WTC11 (cell line): Measurements from ENCODE around the gene TMEM238L. TPM values are rescaled to one million over a fixed set of nuclear protein-coding genes. Genes with fewer than 3 reads are reported as not detected.

Source experiments
- ATAC-seq: fragments of 200-7000 bp; cut with Tn5 transposase; 2 replicates; pipeline ENCODE4 v1.10.0; 2021; ENCODE audit warnings: mild to moderate bottlenecking, moderate library complexity
- CTCF ChIA-PET: fragments of 300-600 bp; sonication (Branson Sonifier 250); formaldehyde crosslinking; loops from one replicate; lab custom pipeline; 2021; ENCODE audit warnings: antibody characterized with exemption; lab: Charles Lee
- POLR2A ChIA-PET: fragments of 350-600 bp; sonication (Branson Sonifier 250); formaldehyde crosslinking; loops from one replicate; lab custom pipeline; 2021; ENCODE audit warnings: antibody characterized with exemption; lab: Charles Lee
- DNase-seq: peaks from one replicate; pipeline ENCODE4 v3.0.0; 2021; ENCODE audit warnings: low spot score
- H3K27ac Mint-ChIP-seq: 2 replicates; pipeline ENCODE4 v1.8.0; 2021; ENCODE audit warnings: mixed read lengths
- H3K27me3 Mint-ChIP-seq: 2 replicates; pipeline ENCODE4 v1.8.0; 2021; ENCODE audit warnings: low read depth, mild to moderate bottlenecking, moderate library complexity, mixed read lengths
- H3K36me3 Mint-ChIP-seq: 2 replicates; pipeline ENCODE4 v1.8.0; 2021; ENCODE audit warnings: mixed read lengths
- H3K4me1 Mint-ChIP-seq: 2 replicates; pipeline ENCODE4 v1.8.0; 2022; ENCODE audit warnings: mixed read lengths
- H3K4me3 Mint-ChIP-seq: 2 replicates; pipeline ENCODE4 v1.8.0; 2021; ENCODE audit warnings: mild to moderate bottlenecking, moderate library complexity, mixed read lengths
- H3K9me3 Mint-ChIP-seq: 2 replicates; pipeline ENCODE4 v1.8.0; 2021; ENCODE audit warnings: mixed read lengths
- ATF3 ChIP-seq: sonication (generic); formaldehyde crosslinking; conservative IDR thresholded peaks from 2 replicates; pipeline ENCODE4 v1.8.1; 2022; ENCODE audit warnings: mild to moderate bottlenecking, missing genetic modification reagents
- CREB1 ChIP-seq: sonication (generic); formaldehyde crosslinking; IDR thresholded peaks from 2 replicates; pipeline ENCODE4 v1.8.0; 2023; ENCODE audit warnings: mild to moderate bottlenecking, missing genetic modification reagents
- E2F1 ChIP-seq: sonication (generic); formaldehyde crosslinking; IDR thresholded peaks from 2 replicates; pipeline ENCODE4 v1.8.0; 2022; ENCODE audit warnings: mild to moderate bottlenecking, missing genetic modification reagents
- E2F4 ChIP-seq: sonication (generic); formaldehyde crosslinking; IDR thresholded peaks from 2 replicates; pipeline ENCODE4 v1.8.1; 2022; ENCODE audit warnings: low read depth, mild to moderate bottlenecking, moderate library complexity, missing genetic modification reagents, borderline replicate concordance
- ETV6 ChIP-seq: sonication (generic); formaldehyde crosslinking; IDR thresholded peaks from 2 replicates; pipeline ENCODE4 v1.8.1; 2022; ENCODE audit warnings: mild to moderate bottlenecking, missing genetic modification reagents
- FOXJ3 ChIP-seq: sonication (generic); formaldehyde crosslinking; IDR thresholded peaks from 2 replicates; pipeline ENCODE4 v1.9.0; 2021; ENCODE audit warnings: missing genetic modification reagents, mild to moderate bottlenecking, borderline replicate concordance
- FOXP1 ChIP-seq: sonication (generic); formaldehyde crosslinking; IDR thresholded peaks from 2 replicates; pipeline ENCODE4 v1.8.0; 2022; ENCODE audit warnings: missing genetic modification reagents, mild to moderate bottlenecking, moderate library complexity, borderline replicate concordance
- FOXP4 ChIP-seq: sonication (generic); formaldehyde crosslinking; IDR thresholded peaks from 2 replicates; pipeline ENCODE4 v1.8.0; 2022; ENCODE audit warnings: mild to moderate bottlenecking, missing genetic modification reagents
- HMGA2 ChIP-seq: fragments of 250-450 bp; sonication (Bioruptor Pico); IDR thresholded peaks from 2 replicates; pipeline ENCODE4 v1.4.0; 2021; ENCODE audit warnings: mild to moderate bottlenecking, moderate library complexity
- MLX ChIP-seq: sonication (generic); formaldehyde crosslinking; IDR thresholded peaks from 2 replicates; pipeline ENCODE4 v1.8.1; 2023; ENCODE audit warnings: mild to moderate bottlenecking, missing genetic modification reagents, moderate library complexity
- MXD4 ChIP-seq: fragments of 250-450 bp; sonication (Bioruptor Pico); IDR thresholded peaks from 2 replicates; pipeline ENCODE4 v1.8.0; 2021; ENCODE audit warnings: mild to moderate bottlenecking, moderate library complexity, borderline replicate concordance
- NFATC4 ChIP-seq: fragments of 250-450 bp; sonication (Bioruptor Pico); IDR thresholded peaks from 2 replicates; pipeline ENCODE4 v1.9.0; 2021; ENCODE audit warnings: mild to moderate bottlenecking
- NFE2L1 ChIP-seq: sonication (generic); formaldehyde crosslinking; IDR thresholded peaks from 2 replicates; pipeline ENCODE4 v1.8.1; 2023; ENCODE audit warnings: missing genetic modification reagents
- NFYB ChIP-seq: sonication (generic); formaldehyde crosslinking; conservative IDR thresholded peaks from 2 replicates; pipeline ENCODE4 v1.8.0; 2022; ENCODE audit warnings: low read depth, missing genetic modification reagents
- NR1H2 ChIP-seq: sonication (generic); formaldehyde crosslinking; IDR thresholded peaks from 2 replicates; pipeline ENCODE4 v1.9.0; 2021; ENCODE audit warnings: mild to moderate bottlenecking, moderate library complexity, missing genetic modification reagents
- OVOL2 ChIP-seq: fragments of 250-450 bp; sonication (Bioruptor Pico); IDR thresholded peaks from 2 replicates; pipeline ENCODE4 v1.9.0; 2021; ENCODE audit warnings: mild to moderate bottlenecking, borderline replicate concordance
- PRRX2 ChIP-seq: fragments of 250-450 bp; sonication (Bioruptor Pico); IDR thresholded peaks from 2 replicates; pipeline ENCODE4 v1.8.0; 2021; ENCODE audit warnings: mild to moderate bottlenecking
- RORB ChIP-seq: fragments of 250-450 bp; sonication (Bioruptor Pico); IDR thresholded peaks from 2 replicates; pipeline ENCODE4 v1.9.0; 2021; ENCODE audit warnings: mild to moderate bottlenecking
- SMAD4 ChIP-seq: sonication (generic); formaldehyde crosslinking; IDR thresholded peaks from 2 replicates; pipeline ENCODE4 v1.8.0; 2022; ENCODE audit warnings: mild to moderate bottlenecking, missing genetic modification reagents
- TCF7 ChIP-seq: sonication (generic); formaldehyde crosslinking; IDR thresholded peaks from 2 replicates; pipeline ENCODE4 v1.8.0; 2022; ENCODE audit warnings: mild to moderate bottlenecking, low read depth, missing genetic modification reagents, moderate library complexity
- USF1 ChIP-seq: sonication (generic); formaldehyde crosslinking; IDR thresholded peaks from 2 replicates; pipeline ENCODE4 v1.8.0; 2022; ENCODE audit warnings: mild to moderate bottlenecking, missing genetic modification reagents
- ZMAT4 ChIP-seq: fragments of 250-450 bp; sonication (Bioruptor Pico); IDR thresholded peaks from 2 replicates; pipeline ENCODE4 v1.9.0; 2021; ENCODE audit warnings: mild to moderate bottlenecking
- ZNF138 ChIP-seq: sonication (generic); formaldehyde crosslinking; conservative IDR thresholded peaks from 2 replicates; pipeline ENCODE4 v1.8.1; 2022; ENCODE audit warnings: mild to moderate bottlenecking, moderate library complexity, missing genetic modification reagents
- ZNF219 ChIP-seq: sonication (generic); formaldehyde crosslinking; IDR thresholded peaks from 2 replicates; pipeline ENCODE4 v1.8.0; 2023; ENCODE audit warnings: missing genetic modification reagents, mild to moderate bottlenecking, borderline replicate concordance
- ZNF232 ChIP-seq: sonication (generic); formaldehyde crosslinking; IDR thresholded peaks from 2 replicates; pipeline ENCODE4 v1.8.0; 2022; ENCODE audit warnings: mild to moderate bottlenecking, missing genetic modification reagents
- ZNF263 ChIP-seq: sonication (generic); formaldehyde crosslinking; IDR thresholded peaks from 2 replicates; pipeline ENCODE4 v1.8.1; 2022; ENCODE audit warnings: low read depth, mild to moderate bottlenecking, moderate library complexity, missing genetic modification reagents
- ZNF317 ChIP-seq: sonication (generic); formaldehyde crosslinking; IDR thresholded peaks from 2 replicates; pipeline ENCODE4 v1.8.1; 2023; ENCODE audit warnings: low read depth, mild to moderate bottlenecking, moderate library complexity, missing genetic modification reagents, borderline replicate concordance
- ZNF423 ChIP-seq: fragments of 250-450 bp; sonication (Bioruptor Pico); IDR thresholded peaks from 2 replicates; pipeline ENCODE4 v2.1.2; 2022; ENCODE audit warnings: mild to moderate bottlenecking, moderate library complexity
- total RNA-seq: library from RNA; stranded (reverse); gene quantifications from 3 replicates; pipeline ENCODE4 v1.2.3, GENCODE V29; 2021

The TMEM238L gene
- total RNA-seq, 1 experiment from 2014 or later: not detected

DNA sequence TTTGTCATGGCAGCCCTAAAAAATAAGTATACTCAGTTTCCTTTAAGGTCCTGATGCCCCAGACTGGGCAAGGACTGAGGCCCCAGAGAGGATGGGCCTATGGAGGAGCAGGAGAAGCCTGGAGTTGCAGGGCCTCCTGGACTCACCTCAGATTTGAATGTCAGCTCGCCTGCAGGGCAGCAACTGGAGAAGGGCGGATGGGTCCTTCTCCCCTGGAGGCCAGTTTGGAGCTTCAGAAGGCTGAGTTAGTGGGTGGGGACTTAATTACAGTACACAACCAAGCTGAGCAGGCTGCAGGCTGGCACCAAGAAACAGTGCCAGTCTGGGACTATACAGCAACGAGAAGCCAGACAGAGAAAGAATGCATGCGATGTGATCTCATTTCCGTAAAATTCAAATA, 27.8 kb upstream of the TMEM238L start:
- TF ChIP-seq FOXP4 (CRISPR knock-in tag) (no peak), ZNF317 (CRISPR knock-in tag) (no peak), NFATC4 (no peak), E2F4 (CRISPR knock-in tag) (no peak)
- CTCF ChIA-PET: no interaction called here
- no peaks in the 10 kb centered on the region for H3K36me3 Mint-ChIP-seq
- no peaks in the 10 kb centered on the region for H3K9me3 Mint-ChIP-seq
- H3K4me1 Mint-ChIP-seq: peaks cover 38% of the 10 kb centered on the region
- H3K27me3 Mint-ChIP-seq: no peaks in the 10 kb centered on the region; the same call in 1 of the 2 replicates
- H3K27ac Mint-ChIP-seq: no peak overlapping the region
- ATAC-seq (no peak), DNase-seq (no peak)
- POLR2A ChIA-PET: no interaction called here
- H3K4me3 Mint-ChIP-seq: no peak overlapping the region

- Mint-ChIP-seq H3K27ac (no peak overlapping the region), H3K9me3 (peaks cover 4% of the 10 kb centered on the region; the same call in 1 of the 2 replicates), H3K4me1 (peaks cover 37% of the 10 kb centered on the region), H3K27me3 (peaks cover 4% of the 10 kb centered on the region), H3K4me3 (no peak overlapping the region), H3K36me3 (no peaks in the 10 kb centered on the region)
- ChIA-PET POLR2A (no interaction called here), CTCF (interaction anchor here (0.9 to 2.1 kb wide), 4 partner anchors 16 to 92 kb away, joined by 3 to 5 read pairs (median 4); no protein-coding TSS in a partner anchor)
- ATAC-seq (no peak), DNase-seq (no peak)
- TF ChIP-seq ETV6 (CRISPR knock-in tag): no peak
- no peak for TF ChIP-seq ZMAT4
- no peak for TF ChIP-seq FOXP1 (CRISPR knock-in tag)
- TF ChIP-seq ZNF138 (CRISPR knock-in tag): no peak
- TF ChIP-seq SMAD4: no peak
- no peak for TF ChIP-seq NFE2L1 (CRISPR knock-in tag)
- TF ChIP-seq NFYB (CRISPR knock-in tag): no peak
Measured at GRCh38 chr17:10827898-10828552, 24.1 kb upstream of the TMEM238L start.

DNA sequence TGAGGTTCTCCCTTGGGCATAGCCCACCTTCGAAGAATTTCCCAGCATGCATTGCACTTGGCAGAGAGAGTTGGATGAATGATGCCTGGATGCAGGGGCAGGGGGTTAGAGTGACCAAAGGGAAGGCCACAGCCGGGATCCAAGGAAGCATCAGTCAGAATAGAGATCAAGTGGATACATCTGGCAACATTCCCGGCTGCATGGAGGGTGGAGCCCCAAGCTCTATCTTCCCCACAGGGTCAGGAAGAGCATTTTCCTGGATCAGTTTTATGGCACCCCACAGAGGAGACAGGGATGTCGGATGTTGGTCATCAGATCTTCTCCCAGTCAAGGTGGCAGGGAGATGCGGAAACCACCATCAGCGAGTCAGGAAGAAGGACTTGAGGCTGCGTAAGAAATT, 21.0 kb upstream of the TMEM238L start:
- Mint-ChIP-seq H3K4me3 (no peak overlapping the region), H3K4me1 (peaks cover 25% of the 10 kb centered on the region)
- CTCF ChIA-PET: interaction anchor here (1.8 kb wide), 1 partner anchor 20 kb away, joined by 7 read pairs; no protein-coding TSS in a partner anchor
- TF ChIP-seq TCF7 (no peak), PRRX2 (no peak), ZNF263 (CRISPR knock-in tag) (no peak), HMGA2 (CRISPR knock-in tag) (no peak), ZNF219 (CRISPR knock-in tag) (no peak), OVOL2 (no peak), NR1H2 (no peak), ZNF232 (no peak), USF1 (CRISPR knock-in tag) (no peak), CREB1 (CRISPR knock-in tag) (no peak), MXD4 (CRISPR knock-in tag) (no peak), ATF3 (CRISPR knock-in tag) (no peak), FOXJ3 (CRISPR knock-in tag) (no peak), MLX (CRISPR knock-in tag) (no peak), E2F1 (CRISPR knock-in tag) (no peak), RORB (CRISPR knock-in tag) (no peak), ZNF423 (CRISPR knock-in tag) (no peak)

More for the DNA sequence above, 21.0 kb upstream of the TMEM238L start:
- Mint-ChIP-seq H3K36me3 (no peaks in the 10 kb centered on the region), H3K27me3 (peaks cover 4% of the 10 kb centered on the region; the same call in 1 of the 2 replicates), H3K27ac (no peak overlapping the region), H3K9me3 (peaks cover 4% of the 10 kb centered on the region; the same call in 1 of the 2 replicates)
- no peak for ATAC-seq
- no peak for DNase-seq
- POLR2A ChIA-PET: no interaction called here
